Vagina (tissue), 2 donors: Measurements from ENCODE around the gene VIL1. TPM values are rescaled to one million over a fixed set of nuclear protein-coding genes. Genes with fewer than 3 reads are reported as not detected.

Experiments used
- DNase-seq, 2 donors: peaks; one replicate each; pipeline ENCODE4 v3.0.0-alpha.2; 2017; ENCODE audit errors: extremely low spot score in 2 of 2
- H3K27ac ChIP-seq: fragments of 200-600 bp; sonication (generic); one replicate; pipeline ENCODE4 v1.5.1; 2019
- H3K27me3 ChIP-seq: fragments of 200-600 bp; sonication (generic); one replicate; pipeline ENCODE4 v1.5.1; 2019
- H3K36me3 ChIP-seq, 2 donors: fragments of 200-600 bp; sonication (generic); one replicate each; pipeline ENCODE4 v1.5.1; 2017 to 2019
- H3K4me1 ChIP-seq: fragments of 200-600 bp; sonication (generic); one replicate; pipeline ENCODE4 v1.5.1; 2019
- H3K4me3 ChIP-seq, 2 donors: fragments of 200-600 bp; sonication (generic); 1 replicate in 1 of 2; 2 replicates in 1 of 2; pipeline ENCODE4 v1.5.1; 2016 to 2019
- H3K9me3 ChIP-seq: fragments of 200-600 bp; sonication (generic); one replicate; pipeline ENCODE4 v1.5.1; 2019
- CTCF ChIP-seq, 3 experiments: fragments of 450-650 bp in 2 of 3; fragments of 200-600 bp in 1 of 3; sonication (generic) in 1 of 3; IDR thresholded peaks; one replicate each; pipeline ENCODE4 v1.5.1; 2017 to 2019; ENCODE audit warnings: antibody characterized with exemption in 3 of 3, mild to moderate bottlenecking in 2 of 3, moderate library complexity in 2 of 3
- POLR2A ChIP-seq, 2 donors: fragments of 450-650 bp; IDR thresholded peaks; one replicate each; pipeline ENCODE4 v1.6.1; 2017; ENCODE audit warnings: antibody characterized with exemption in 2 of 2, mild to moderate bottlenecking in 2 of 2, moderate library complexity in 2 of 2
- POLR2AphosphoS5 ChIP-seq, 2 donors: sonication (generic); formaldehyde crosslinking; IDR thresholded peaks; one replicate each; pipeline ENCODE4 v1.9.0; 2017; ENCODE audit warnings: antibody characterized with exemption in 2 of 2, mild to moderate bottlenecking in 2 of 2, low read depth in 1 of 2; ENCODE audit not compliant: insufficient read depth in 1 of 2
- intact Hi-C: fragments of 100-400 bp; cut with DNase I; formaldehyde crosslinking; loops from one replicate; pipeline ENCODE4 v1.15.1; 2023
- total RNA-seq: library from RNA; depleted of rRNA; stranded (reverse); fragments of >200 nt; gene quantifications from one replicate; pipeline ENCODE4 v1.2.3, GENCODE V29; 2016

Gene VIL1
- total RNA-seq, 1 donor from 2014 or later: not detected

DNA sequence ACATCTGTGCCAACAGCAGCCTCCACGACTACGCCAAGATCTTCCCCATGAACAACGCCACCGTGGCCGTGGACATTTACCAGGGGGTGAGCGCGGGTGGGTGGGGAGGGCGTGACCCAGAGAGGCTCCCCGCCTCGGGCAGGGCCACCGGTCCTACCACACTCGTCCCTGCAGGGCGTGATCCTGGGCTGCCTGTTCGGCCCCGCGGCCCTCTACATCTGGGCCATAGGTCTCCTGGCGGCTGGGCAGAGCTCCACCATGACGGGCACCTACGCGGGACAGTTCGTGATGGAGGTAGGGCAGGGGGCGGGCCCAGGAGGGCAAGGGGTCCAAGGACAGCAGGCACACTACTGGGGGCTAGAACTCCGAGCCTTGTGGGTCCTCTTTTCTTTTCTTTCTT lies 27.7 kb upstream of the VIL1 start:
- no peak for DNase-seq
- no peak overlapping the region for H3K4me3 ChIP-seq
- intact Hi-C loops: no loop called here

GRCh38 chr2:218392459-218392858 lies 26.5 kb upstream of the VIL1 start:
- Histone ChIP-seq H3K9me3 (no peaks in the 10 kb centered on the region), H3K4me1 (peaks cover 18% of the 10 kb centered on the region), H3K27me3 (no peaks in the 10 kb centered on the region), H3K4me3 (no peak overlapping the region), H3K27ac (no peak overlapping the region), H3K36me3 (no peaks in the 10 kb centered on the region)
- intact Hi-C loops: no loop called here
- TF ChIP-seq POLR2AphosphoS5 (IDR thresholded peaks at IDR 0.05; ENCODE audit: insufficient read depth in 1 of 2, low read depth in 1 of 2) (no peak), CTCF (IDR thresholded peaks at IDR 0.05) (no peak), POLR2A (IDR thresholded peaks at IDR 0.05) (no peak)
- DNase-seq: no peak

More for the DNA sequence above, 27.7 kb upstream of the VIL1 start:
- no peak overlapping the region for H3K27ac ChIP-seq
- peaks cover 14% of the 10 kb centered on the region for H3K4me1 ChIP-seq
- TF ChIP-seq POLR2AphosphoS5 (IDR thresholded peaks at IDR 0.05; ENCODE audit: insufficient read depth in 1 of 2, low read depth in 1 of 2) (no peak), POLR2A (IDR thresholded peaks at IDR 0.05) (no peak), CTCF (IDR thresholded peaks at IDR 0.05) (no peak)
- no peaks in the 10 kb centered on the region for H3K27me3 ChIP-seq
- no peaks in the 10 kb centered on the region for H3K9me3 ChIP-seq
- H3K36me3 ChIP-seq: no peaks in the 10 kb centered on the region

GRCh38 chr2:218392891-218393462 lies 25.9 kb upstream of the VIL1 start:
- no peaks in the 10 kb centered on the region for H3K9me3 ChIP-seq
- no peak for DNase-seq
- H3K4me3 ChIP-seq: no peak overlapping the region
- intact Hi-C loops: no loop called here
- TF ChIP-seq CTCF (IDR thresholded peaks at IDR 0.05) (no peak), POLR2A (IDR thresholded peaks at IDR 0.05) (no peak), POLR2AphosphoS5 (IDR thresholded peaks at IDR 0.05; ENCODE audit: insufficient read depth in 1 of 2, low read depth in 1 of 2) (no peak)
- H3K27me3 ChIP-seq: no peaks in the 10 kb centered on the region
- H3K4me1 ChIP-seq: peaks cover 18% of the 10 kb centered on the region
- no peak overlapping the region for H3K27ac ChIP-seq
- no peaks in the 10 kb centered on the region for H3K36me3 ChIP-seq

GRCh38 chr2:218393750-218394290 lies 25.1 kb upstream of the VIL1 start:
- peaks cover 16% of the 10 kb centered on the region for H3K4me1 ChIP-seq
- H3K27me3 ChIP-seq: no peaks in the 10 kb centered on the region
- no peak for TF ChIP-seq POLR2A (IDR thresholded peaks at IDR 0.05)
- no peak for TF ChIP-seq POLR2AphosphoS5 (IDR thresholded peaks at IDR 0.05; ENCODE audit: insufficient read depth in 1 of 2, low read depth in 1 of 2)
- TF ChIP-seq CTCF (IDR thresholded peaks at IDR 0.05): no peak
- intact Hi-C loops: no loop called here
- no peaks in the 10 kb centered on the region for H3K9me3 ChIP-seq
- no peak for DNase-seq
- no peak overlapping the region for H3K27ac ChIP-seq
- no peaks in the 10 kb centered on the region for H3K36me3 ChIP-seq
- H3K4me3 ChIP-seq: no peak overlapping the region
